Amygdala (tissue), 56 donors: Measurements from ENCODE around the gene CCKAR.
"Not testable (repeated sequence)": the region's sequence is repeated elsewhere in the genome, so short reads cannot be mapped to it uniquely, and the experiment has no call there.

ENCODE experiments used
- DNase-seq, 56 donors: peaks; one replicate each; lab custom pipeline; 2025; lab: John Stamatoyannopoulos, UW

Gene CCKAR

DNA sequence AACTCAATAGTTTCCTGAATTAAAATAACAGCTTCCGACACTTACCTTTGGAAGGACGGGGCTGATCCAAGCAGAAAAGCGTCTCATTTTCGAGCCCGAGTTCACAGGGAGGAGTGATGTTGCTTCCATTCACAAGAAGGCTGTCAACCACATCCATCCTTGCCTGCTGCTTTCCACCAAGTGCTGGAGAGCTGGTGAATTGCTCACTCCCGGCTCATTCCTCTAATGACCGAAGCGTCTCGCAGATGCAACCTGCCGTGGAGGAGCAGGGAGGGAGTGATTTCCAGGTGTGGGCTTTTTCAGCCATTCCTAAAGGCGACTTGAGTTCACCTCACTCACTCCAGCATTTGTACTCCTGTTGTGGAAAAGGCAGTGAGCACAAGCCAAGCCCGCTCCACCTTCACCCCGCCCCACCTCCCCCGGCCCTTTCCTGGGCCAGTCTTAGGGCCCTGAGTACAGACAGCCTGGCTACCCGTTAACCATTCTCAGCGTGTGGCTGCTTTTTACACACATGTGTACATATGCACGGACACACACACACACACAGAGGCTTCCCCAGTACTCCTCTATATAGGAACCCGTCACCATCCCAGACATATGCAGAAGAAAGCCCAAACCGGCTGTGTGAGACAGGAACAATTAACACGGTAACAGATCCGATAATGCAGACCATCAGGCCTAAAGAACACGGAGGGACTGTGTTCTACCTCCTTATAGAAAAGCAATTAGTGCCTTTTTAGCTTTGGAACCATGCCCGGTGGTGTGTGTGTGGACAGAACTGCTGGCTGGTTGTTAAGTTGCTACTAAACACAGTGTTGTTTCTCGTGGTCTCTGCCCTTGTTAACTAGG is at the start of gene CCKAR:
Gene CCKAR (minus strand): TSS at position 374 of the 849 bp plus-strand sequence. CDS start 217 bp downstream, at position 157.
- no peak for DNase-seq

DNA sequence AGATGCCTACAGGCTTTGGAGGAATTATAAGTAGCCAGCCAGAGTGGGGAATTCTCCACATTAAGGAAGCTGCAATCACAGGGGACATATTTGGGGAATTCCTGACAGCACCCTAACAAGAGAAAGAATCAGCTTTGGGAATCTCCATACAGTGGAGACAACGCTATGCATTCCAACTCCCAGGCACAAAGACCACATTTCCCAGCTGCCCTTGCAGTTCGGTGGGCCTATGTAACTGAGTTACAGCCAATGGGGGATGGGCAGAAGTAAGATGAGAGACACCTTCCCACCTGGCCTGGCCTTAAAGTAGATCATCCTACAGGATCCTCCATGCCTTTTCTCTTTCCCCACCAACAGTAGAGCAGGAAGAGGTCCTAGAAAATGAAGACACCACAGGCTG is 43.4 kb upstream of the CCKAR start:
- DNase-seq: no peak

GRCh38 chr4:26531491-26532116 is 41.3 kb upstream of the CCKAR start:
- no peak for DNase-seq

DNA sequence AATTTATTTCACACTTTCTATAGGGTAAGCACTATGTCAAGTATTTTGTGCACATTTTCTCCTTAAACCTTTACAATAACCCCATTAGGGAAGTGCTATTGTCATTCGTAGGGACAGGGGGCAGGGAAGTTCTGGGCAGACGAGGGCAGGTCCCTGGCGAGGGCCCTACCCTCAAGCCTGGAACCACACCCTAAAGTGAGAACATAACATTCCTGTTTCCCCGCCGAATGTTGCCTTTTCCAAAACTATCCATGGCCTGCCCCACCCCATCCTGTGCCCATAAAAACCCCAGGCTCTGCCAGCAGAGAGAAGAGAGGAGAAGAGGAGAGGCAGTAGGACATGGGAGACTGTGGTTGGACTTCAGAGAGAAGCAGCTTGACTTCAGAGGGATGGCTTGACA is 39.8 kb upstream of the CCKAR start:
- DNase-seq: no peak

- peak in 6 of 56 donors; percentile 1 to 14 (median 6) for DNase-seq
Measured at GRCh38 chr4:26529479-26529878, 39.2 kb upstream of the CCKAR start.

DNA sequence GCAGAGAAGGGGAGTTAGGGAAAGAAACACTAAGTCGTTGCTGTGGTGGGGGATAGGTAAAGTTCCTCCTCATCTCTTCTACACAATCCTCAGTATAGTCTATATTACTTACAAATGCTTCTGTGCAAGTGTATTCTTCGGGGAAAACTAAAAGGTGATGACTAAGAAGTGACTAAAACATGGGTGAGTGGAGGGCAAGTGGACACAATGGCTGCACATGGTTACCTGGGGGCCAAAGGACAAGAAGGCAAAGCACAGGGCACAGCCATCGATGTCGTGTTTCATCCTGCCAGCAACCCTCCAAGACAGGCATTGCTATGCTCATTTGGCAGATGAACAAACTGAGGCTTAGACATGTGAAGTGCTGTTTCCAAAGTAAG is 35.5 kb upstream of the CCKAR start:
- no peak for DNase-seq

- no peak for DNase-seq
Measured at GRCh38 chr4:26525136-26525770, 35.0 kb upstream of the CCKAR start.

GRCh38 chr4:26524011-26524410 is 33.7 kb upstream of the CCKAR start:
- DNase-seq: no peak

DNA sequence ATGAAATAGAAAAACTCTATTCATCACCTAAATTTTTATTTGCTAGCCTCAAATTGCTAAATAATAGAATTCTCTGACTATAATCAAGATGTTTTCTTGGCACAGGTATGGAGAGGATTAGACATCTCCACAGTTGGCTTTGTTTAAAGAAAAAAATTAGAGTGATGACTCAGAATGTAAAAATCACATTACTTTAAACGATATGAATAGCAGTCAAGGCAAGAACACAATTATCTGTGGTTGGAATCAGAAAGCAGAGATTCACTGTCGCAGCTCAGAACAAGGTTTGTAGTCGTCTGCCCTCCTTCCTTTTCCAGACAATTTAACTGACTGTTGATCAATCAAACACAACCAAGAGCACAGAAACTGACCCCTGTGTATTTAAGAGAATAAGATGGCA is 32.2 kb upstream of the CCKAR start:
- no peak for DNase-seq

- no peak for DNase-seq
Measured at GRCh38 chr4:26520728-26521450, 30.6 kb upstream of the CCKAR start.

DNA sequence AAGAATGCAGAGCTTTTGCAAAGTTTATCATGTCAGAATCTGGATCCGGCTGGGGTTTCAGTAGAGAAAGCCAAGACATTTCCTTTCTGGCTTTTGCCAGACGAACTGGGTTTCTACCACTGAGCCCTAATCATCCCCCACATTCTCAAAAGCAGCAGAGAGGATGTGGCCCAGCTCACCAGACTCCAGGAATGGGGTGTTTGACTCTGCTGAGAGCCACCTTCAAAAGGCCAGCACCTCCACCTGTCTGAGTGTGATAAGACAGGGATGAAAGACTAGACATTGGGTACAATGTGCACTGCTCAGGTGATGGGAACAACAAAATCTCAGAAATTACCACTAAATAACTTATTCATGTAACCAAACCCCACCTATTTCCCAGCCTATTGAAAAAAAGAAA is 25.7 kb upstream of the CCKAR start:
- no peak for DNase-seq

- DNase-seq: no peak
Measured at GRCh38 chr4:26510334-26510964, 20.2 kb upstream of the CCKAR start.

DNA sequence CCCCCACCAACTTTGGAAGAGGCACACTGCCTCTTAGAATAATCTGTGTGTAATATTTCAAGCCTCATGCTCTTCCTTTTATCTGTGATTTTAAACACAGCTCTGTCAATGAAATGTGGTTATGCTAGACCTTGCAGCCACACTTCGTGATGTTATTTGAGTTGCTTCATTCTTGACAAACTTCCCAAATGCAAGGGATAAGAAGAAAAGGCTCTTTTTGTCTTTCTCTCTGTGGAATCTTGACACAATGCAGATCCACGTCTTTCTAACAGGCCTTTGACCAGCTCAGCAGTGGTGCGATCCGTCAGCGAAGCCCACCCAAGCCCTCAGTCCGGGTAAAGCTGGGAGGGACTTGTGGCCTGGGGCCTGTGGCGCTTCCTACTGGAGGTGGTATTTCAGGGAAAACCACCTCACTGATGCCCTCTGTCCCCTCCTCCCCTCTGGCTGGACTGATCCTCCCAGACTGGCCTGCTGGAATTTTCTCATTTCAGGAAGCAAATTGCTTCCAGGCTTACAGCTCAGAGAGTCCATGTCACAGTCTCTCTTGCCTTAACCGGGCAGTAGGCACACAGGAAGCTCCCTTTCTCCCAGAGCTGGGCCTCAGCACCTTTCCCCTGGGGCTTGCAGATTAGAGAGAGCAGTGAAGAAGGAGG is 19.5 kb upstream of the CCKAR start:
- no peak for DNase-seq

DNA sequence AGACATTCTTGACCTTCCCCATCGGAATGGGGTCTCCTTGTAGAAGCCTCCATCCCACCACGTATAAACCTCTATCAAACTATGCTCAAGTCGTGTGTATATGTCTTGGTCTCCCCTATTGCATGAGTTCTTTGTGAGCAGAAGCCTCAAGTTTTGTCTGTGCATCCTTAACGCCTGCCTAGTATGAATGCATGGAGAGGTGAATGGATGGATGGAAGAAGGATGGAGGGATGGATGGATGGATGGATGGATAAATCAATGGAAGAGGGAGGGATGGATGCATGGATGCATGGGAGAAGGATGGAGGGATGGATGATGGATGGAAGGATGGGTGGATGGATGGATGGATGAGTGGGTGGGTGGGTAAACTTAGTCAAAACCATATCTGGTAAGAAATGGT is 17.0 kb upstream of the CCKAR start:
- no peak for DNase-seq

DNA sequence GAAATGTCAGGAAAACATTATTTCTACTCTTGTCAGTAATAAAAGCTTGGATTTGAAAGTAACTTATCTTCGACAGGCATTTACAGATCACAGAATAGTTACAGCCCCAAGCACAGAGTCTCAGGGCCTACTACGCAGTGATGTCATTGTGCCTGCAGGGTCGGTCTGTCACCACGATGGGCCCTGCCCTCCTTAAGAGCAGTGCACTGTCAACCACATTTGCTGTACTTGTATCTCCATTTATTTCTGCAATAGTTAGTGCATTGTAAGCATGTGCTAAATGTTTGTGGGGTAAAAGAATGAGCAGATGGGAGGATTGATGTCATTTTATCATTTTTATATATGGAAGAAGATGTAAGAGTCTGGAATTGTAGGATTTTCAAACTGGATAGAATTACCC is 13.6 kb upstream of the CCKAR start:
- DNase-seq: no peak

DNA sequence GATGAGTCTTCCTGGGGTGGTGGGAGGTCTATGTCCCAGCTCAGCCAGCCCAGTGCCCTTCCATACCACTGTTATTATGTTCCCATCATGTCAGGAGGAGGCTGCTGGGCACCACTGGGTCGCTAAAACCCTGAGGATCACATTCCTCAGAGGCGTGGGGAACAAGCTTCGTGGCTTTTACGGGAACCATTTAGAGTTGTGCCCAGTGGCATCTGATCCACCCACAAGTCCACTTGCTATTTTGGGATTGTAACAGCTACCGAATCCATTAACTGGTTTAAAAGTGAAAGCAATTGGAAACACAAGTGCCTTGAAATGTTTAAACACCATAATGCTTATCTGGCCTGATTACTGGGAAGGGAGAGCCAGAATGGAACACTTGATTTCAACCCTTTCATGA is 13.1 kb upstream of the CCKAR start:
- no peak for DNase-seq

- not testable (repeated sequence) for DNase-seq
Measured at GRCh38 chr4:26500565-26500999, 10.3 kb upstream of the CCKAR start.

DNA sequence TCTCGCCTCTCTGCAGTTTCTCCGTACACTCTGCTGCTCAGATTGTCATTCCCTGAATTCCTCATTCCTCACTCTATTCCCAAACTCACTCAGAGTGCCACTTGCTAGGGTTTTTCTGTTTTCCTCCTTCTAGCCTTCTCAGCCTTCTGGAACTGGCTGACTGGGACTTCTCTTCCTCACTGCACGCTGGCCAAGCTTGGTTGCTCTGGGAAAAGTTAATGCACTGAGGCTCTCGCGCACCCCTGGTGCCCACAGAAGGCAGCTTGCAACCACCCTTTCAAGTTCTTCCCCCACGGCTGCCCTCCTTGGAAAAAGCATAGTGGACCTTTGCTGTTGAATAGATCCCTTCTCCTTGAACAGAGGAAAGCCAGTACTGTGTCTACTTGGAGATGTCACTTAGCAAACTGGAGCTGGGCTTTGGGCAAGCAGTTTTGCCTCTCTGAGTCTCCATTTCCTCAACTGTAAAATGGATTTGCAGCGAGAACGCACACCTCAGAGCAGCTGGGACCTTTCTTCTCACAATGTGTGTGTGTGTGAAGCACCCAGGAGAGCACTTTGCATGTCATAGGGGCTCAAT is 6.0 kb upstream of the CCKAR start:
- DNase-seq: no peak

- DNase-seq: no peak
Measured at GRCh38 chr4:26493461-26493860, 3.2 kb upstream of the CCKAR start.
